PC-3 (cell line): ENCODE data around the gene GPC5. TPM values are rescaled to one million over a fixed set of nuclear protein-coding genes. Genes with fewer than 3 reads are reported as not detected.

Experiments used
- ATAC-seq: fragments of 200-7000 bp; cut with Tn5 transposase; 2 replicates; pipeline ENCODE4 v1.9.1; 2020; ENCODE audit warnings: mild to moderate bottlenecking, moderate library complexity
- BruUV-seq: library from RNA; stranded (reverse); fragments of 400-500 nt; replicated peaks from 2 replicates; lab custom pipeline; 2021; lab: Mats Ljungman, UMichigan
- CTCF ChIA-PET: fragments of 300-600 bp; sonication (Branson Sonifier 250); formaldehyde crosslinking; loops from one replicate; lab custom pipeline; 2022; ENCODE audit warnings: antibody characterized with exemption; lab: Charles Lee
- POLR2A ChIA-PET: fragments of 300-600 bp; sonication (Branson Sonifier 250); formaldehyde crosslinking; loops from one replicate; lab custom pipeline; 2022; ENCODE audit warnings: antibody characterized with exemption; ENCODE audit not compliant: unreplicated experiment; lab: Charles Lee
- DNase-seq: peaks from one replicate; pipeline ENCODE4 v3.0.0-alpha.2; 2015
- H2AFZ ChIP-seq: fragments of 300-600 bp; sonication (generic); 2 replicates; pipeline ENCODE4 v1.6.0; 2016; ENCODE audit warnings: antibody characterized with exemption, low read length
- H3F3A ChIP-seq: fragments of 300-600 bp; sonication (generic); one replicate; pipeline ENCODE4 v1.6.0; 2017; ENCODE audit warnings: antibody characterized with exemption, low read length, control low read depth, mild to moderate bottlenecking; ENCODE audit not compliant: unreplicated experiment
- H3K27ac ChIP-seq: fragments of 300-600 bp; sonication (generic); 2 replicates; pipeline ENCODE4 v1.5.1; 2016; ENCODE audit warnings: mild to moderate bottlenecking, low read length
- H3K27me3 ChIP-seq: fragments of 300-600 bp; sonication (generic); 2 replicates; pipeline ENCODE4 v1.6.1; 2016; ENCODE audit warnings: low read length, mixed read lengths
- H3K36me3 ChIP-seq: fragments of 300-600 bp; sonication (generic); 2 replicates; pipeline ENCODE4 v1.6.1; 2016; ENCODE audit warnings: low read depth, mixed run types, low read length, mixed read lengths
- H3K4me1 ChIP-seq: fragments of 300-600 bp; sonication (generic); 2 replicates; pipeline ENCODE4 v1.5.1; 2016; ENCODE audit warnings: low read length; ENCODE audit not compliant: insufficient read depth
- H3K4me2 ChIP-seq: fragments of 300-600 bp; sonication (generic); 2 replicates; pipeline ENCODE4 v1.6.0; 2016; ENCODE audit warnings: low read length
- H3K4me3 ChIP-seq: fragments of 300-600 bp; sonication (generic); 2 replicates; pipeline ENCODE4 v1.5.1; 2016; ENCODE audit warnings: mild to moderate bottlenecking, low read length, mixed read lengths
- H3K79me2 ChIP-seq: fragments of 300-600 bp; sonication (generic); 2 replicates; pipeline ENCODE4 v1.6.1; 2017; ENCODE audit warnings: low read length, mixed read lengths
- H3K9ac ChIP-seq: fragments of 300-600 bp; sonication (generic); 2 replicates; pipeline ENCODE4 v1.6.0; 2016; ENCODE audit warnings: mild to moderate bottlenecking, low read length
- H3K9me2 ChIP-seq: fragments of 300-600 bp; sonication (generic); replicated peaks from 2 replicates; pipeline ENCODE4 v1.6.1; 2016; ENCODE audit warnings: mixed run types, low read length, mixed read lengths
- H3K9me3 ChIP-seq: fragments of 300-600 bp; sonication (generic); 2 replicates; pipeline ENCODE4 v1.6.1; 2016; ENCODE audit warnings: low read length, mixed read lengths
- H4K20me1 ChIP-seq: fragments of 300-600 bp; sonication (generic); 2 replicates; pipeline ENCODE4 v1.6.1; 2016; ENCODE audit warnings: low read length, mixed read lengths
- CTCF ChIP-seq: fragments of 300-600 bp; sonication (generic); conservative IDR thresholded peaks from 2 replicates; pipeline ENCODE4 v1.5.1; 2017; ENCODE audit warnings: antibody characterized with exemption, low read depth, mild to moderate bottlenecking, low read length
- EZH2 ChIP-seq: fragments of 300-600 bp; sonication (generic); IDR thresholded peaks from one replicate; pipeline ENCODE4 v1.6.1; 2017; ENCODE audit warnings: antibody characterized with exemption, mild to moderate bottlenecking, low read length; ENCODE audit not compliant: unreplicated experiment
- EZH2phosphoT487 ChIP-seq: fragments of 300-600 bp; sonication (generic); IDR thresholded peaks from 2 replicates; pipeline ENCODE4 v1.6.1; 2018; ENCODE audit warnings: mild to moderate bottlenecking, antibody characterized with exemption, low read length, borderline replicate concordance
- intact Hi-C: fragments of 100-400 bp; cut with micrococcal nuclease; formaldehyde crosslinking; loops from 2 replicates; pipeline ENCODE4 v1.9.0; 2023
- total RNA-seq: library from RNA; depleted of rRNA; stranded (reverse); fragments of >200 nt; gene quantifications from 2 replicates; pipeline ENCODE4 v1.2.3, GENCODE V29; 2014

GPC5 gene
- total RNA-seq, 1 experiment from 2014 or later, result not detected

GRCh38 chr13:91649456-91649855 lies 251.0 kb downstream of the GPC5 start:
- no peak overlapping the region for H3K4me3 ChIP-seq
- ATAC-seq, result no peak
- intact Hi-C loops, result no loop called here

GRCh38 chr13:91652404-91653301 lies 254.2 kb downstream of the GPC5 start:
- POLR2A ChIA-PET, result no interaction called here
- H3K79me2 ChIP-seq, result no peaks in the 10 kb centered on the region
- H3K36me3 ChIP-seq, result no peaks in the 10 kb centered on the region
- no peak overlapping the region for H3K9ac ChIP-seq
- H4K20me1 ChIP-seq, result no peaks in the 10 kb centered on the region
- TF ChIP-seq EZH2 (no peak), CTCF (no peak), EZH2phosphoT487 (no peak)
- no peak overlapping the region for H3K4me3 ChIP-seq
- ATAC-seq, result no peak
- no peak for DNase-seq
- no peaks in the 10 kb centered on the region for H3K27me3 ChIP-seq
- CTCF ChIA-PET, result no interaction called here
- no peak overlapping the region for H3K4me2 ChIP-seq
- intact Hi-C loops, result no loop called here
- H2AFZ ChIP-seq, result no peak overlapping the region
- H3K9me2 ChIP-seq, result no peaks in the 10 kb centered on the region
- BruUV-seq, result no TSS peak
- H3K27ac ChIP-seq, result no peak overlapping the region
- no peaks in the 10 kb centered on the region for H3F3A ChIP-seq
- H3K4me1 ChIP-seq, result no peaks in the 10 kb centered on the region
- H3K9me3 ChIP-seq, result no peaks in the 10 kb centered on the region

More at GRCh38 chr13:91649456-91649855, 251.0 kb downstream of the GPC5 start:
- Histone ChIP-seq H3K9me2 (no peaks in the 10 kb centered on the region), H3K79me2 (no peaks in the 10 kb centered on the region), H3K9ac (no peak overlapping the region), H3K4me2 (no peak overlapping the region), H3K9me3 (no peaks in the 10 kb centered on the region), H4K20me1 (no peaks in the 10 kb centered on the region), H3K4me1 (no peaks in the 10 kb centered on the region), H3F3A (no peaks in the 10 kb centered on the region), H3K27me3 (no peaks in the 10 kb centered on the region), H3K27ac (no peak overlapping the region), H3K36me3 (no peaks in the 10 kb centered on the region), H2AFZ (no peak overlapping the region)
- BruUV-seq, result no TSS peak
- POLR2A ChIA-PET, result no interaction called here
- DNase-seq, result no peak
- CTCF ChIA-PET, result no interaction called here
- TF ChIP-seq EZH2, result no peak
- TF ChIP-seq EZH2phosphoT487, result no peak
- TF ChIP-seq CTCF, result no peak

GRCh38 chr13:91655731-91656130 lies 257.3 kb downstream of the GPC5 start:
- no peaks in the 10 kb centered on the region for H3K36me3 ChIP-seq
- no peaks in the 10 kb centered on the region for H3K27me3 ChIP-seq
- H2AFZ ChIP-seq, result no peak overlapping the region
- DNase-seq, result no peak
- no peak for ATAC-seq
- intact Hi-C loops, result no loop called here
- H3K79me2 ChIP-seq, result no peaks in the 10 kb centered on the region
- CTCF ChIA-PET, result no interaction called here
- POLR2A ChIA-PET, result no interaction called here
- H3K4me3 ChIP-seq, result no peak overlapping the region
- H3K4me2 ChIP-seq, result no peak overlapping the region
- BruUV-seq, result no TSS peak
- no peaks in the 10 kb centered on the region for H4K20me1 ChIP-seq
- no peaks in the 10 kb centered on the region for H3K9me2 ChIP-seq
- no peaks in the 10 kb centered on the region for H3K9me3 ChIP-seq
- H3K9ac ChIP-seq, result no peak overlapping the region
- no peak overlapping the region for H3K27ac ChIP-seq
- TF ChIP-seq EZH2 (no peak), CTCF (no peak), EZH2phosphoT487 (no peak)
- H3K4me1 ChIP-seq, result no peaks in the 10 kb centered on the region
- H3F3A ChIP-seq, result no peaks in the 10 kb centered on the region
